Gastroesophageal sphincter (tissue), 4 donors: Measurements from ENCODE around the gene EBI3. TPM values are rescaled to one million over a fixed set of nuclear protein-coding genes. Genes with fewer than 3 reads are reported as not detected.

ENCODE experiments used
- ATAC-seq: fragments of 150-250 bp; one replicate; pipeline ENCODE4 v1.9.1; 2016; ENCODE audit warnings: mild to moderate bottlenecking, moderate library complexity
- H3K27ac ChIP-seq, 4 donors: fragments of 200-600 bp; sonication (generic) in 3 of 4; 1 replicate in 3 of 4; 2 replicates in 1 of 4; pipeline ENCODE4 v1.5.1; 2016 to 2019
- H3K27me3 ChIP-seq: fragments of 200-600 bp; sonication (generic); one replicate; pipeline ENCODE4 v1.5.1; 2019
- H3K36me3 ChIP-seq, 2 donors: fragments of 200-600 bp; sonication (generic); one replicate each; pipeline ENCODE4 v1.5.1; 2019; ENCODE audit warnings: control low read depth in 1 of 2
- H3K4me1 ChIP-seq, 3 donors: fragments of 200-600 bp; sonication (generic); 1 replicate in 2 of 3; 2 replicates in 1 of 3; pipeline ENCODE4 v1.5.1; 2016 to 2019; ENCODE audit warnings: control low read depth in 2 of 3
- H3K4me3 ChIP-seq, 2 donors: fragments of 200-600 bp; sonication (generic); one replicate each; pipeline ENCODE4 v1.5.1; 2019; ENCODE audit warnings: mild to moderate bottlenecking in 1 of 2, moderate library complexity in 1 of 2
- H3K9me3 ChIP-seq, 3 donors: fragments of 200-600 bp; sonication (generic); one replicate each; pipeline ENCODE4 v1.5.1; 2017 to 2019; ENCODE audit warnings: control low read depth in 2 of 3
- CTCF ChIP-seq, 4 experiments: fragments of 200-600 bp in 2 of 4; fragments of 450-650 bp in 2 of 4; sonication (generic) in 1 of 4; IDR thresholded peaks; one replicate each; pipeline ENCODE4 v1.5.1; 2017 to 2019; ENCODE audit warnings: antibody characterized with exemption in 4 of 4, mild to moderate bottlenecking in 2 of 4, moderate library complexity in 2 of 4
- EP300 ChIP-seq: sonication (generic); formaldehyde crosslinking; IDR thresholded peaks from one replicate; pipeline ENCODE4 v1.6.1; 2017; ENCODE audit warnings: antibody characterized with exemption, mild to moderate bottlenecking
- POLR2A ChIP-seq, 2 donors: fragments of 450-650 bp; IDR thresholded peaks; one replicate each; pipeline ENCODE4 v1.6.1; 2017; ENCODE audit warnings: antibody characterized with exemption in 2 of 2, mild to moderate bottlenecking in 2 of 2, moderate library complexity in 1 of 2
- POLR2AphosphoS5 ChIP-seq: sonication (generic); formaldehyde crosslinking; IDR thresholded peaks from one replicate; pipeline ENCODE4 v1.6.1; 2017; ENCODE audit warnings: antibody characterized with exemption
- WGBS, 2 donors: methylation state at CpG; one replicate each; pipeline ENCODE4 v1.1.5; 2018; ENCODE audit warnings: low coverage in 1 of 2; 5-methylcytosine and 5-hydroxymethylcytosine counted together
- total RNA-seq, 4 donors: library from RNA; depleted of rRNA; stranded (reverse); fragments of >200 nt; gene quantifications; one replicate each; pipeline ENCODE4 v1.1.0, GENCODE V29; 2016

Gene EBI3
- total RNA-seq: 1 to 10 TPM in 1 of 4 donors, under 1 TPM in 2, not detected in 1; 0.54 to 8.2 (median 0.96) TPM

GRCh38 chr19:4229179-4229931, at the start of gene EBI3:
Gene EBI3, plus strand, starts transcription at chr19:4229523. Its CDS starts 28 bp downstream, at chr19:4229551.
- Histone ChIP-seq H3K4me3 (peak within 1 kb of the TSS in 1 of 2 donors; percentile 14), H3K27me3 (peaks cover 72% of the 10 kb centered on the region), H3K9me3 (no peaks in the 10 kb centered on the region), H3K36me3 (no peaks in the 10 kb centered on the region), H3K27ac (no peak within 1 kb of the TSS), H3K4me1 (no peaks in the 10 kb centered on the region)
- no peak for ATAC-seq
- TF ChIP-seq CTCF (IDR thresholded peaks at IDR 0.05) (no peak), EP300 (no peak), POLR2A (IDR thresholded peaks at IDR 0.05) (no peak), POLR2AphosphoS5 (no peak)
- WGBS, 2 donors: 18 to 23% methylated on average over 3 to 5 of the region's 19 CpGs

- no peaks in the 10 kb centered on the region for H3K9me3 ChIP-seq
- H3K27me3 ChIP-seq: peaks cover 17% of the 10 kb centered on the region
- peak overlapping the region in 1 of 2 donors; percentile 96 for H3K4me3 ChIP-seq
- peaks cover 0 to 28% (median 13%) of the 10 kb centered on the region in 3 donors for H3K4me1 ChIP-seq
- TF ChIP-seq CTCF (IDR thresholded peaks at IDR 0.05) (no peak), EP300 (no peak), POLR2A (IDR thresholded peaks at IDR 0.05) (no peak), POLR2AphosphoS5 (no peak)
- 71 to 76% methylated on average over 2 of the region's 2 CpGs for WGBS, 2 donors
- H3K36me3 ChIP-seq: peaks cover 0 to 46% of the 10 kb centered on the region in 2 donors
- ATAC-seq: no peak
- no peak overlapping the region for H3K27ac ChIP-seq
Measured at GRCh38 chr19:4181053-4181508, 48.2 kb upstream of the EBI3 start.

GRCh38 chr19:4182084-4182810, 47.1 kb upstream of the EBI3 start, which contains the start of the genes ANKRD24 and SIRT6:
Gene ANKRD24, plus strand, starts transcription at chr19:4182689. Its CDS starts 3,737 bp downstream, at chr19:4186426.
Gene SIRT6, minus strand, starts transcription at chr19:4182563. Its CDS starts 24 bp downstream, at chr19:4182539.
- ATAC-seq: peak; percentile 95
- peaks cover 29% of the 10 kb centered on the region for H3K27me3 ChIP-seq
- peak within 1 kb of the TSS; percentile 53 to 96 for H3K4me3 ChIP-seq
- no peaks in the 10 kb centered on the region for H3K9me3 ChIP-seq
- TF ChIP-seq EP300: no peak
- peak; percentile 50 to 52 for TF ChIP-seq POLR2A (IDR thresholded peaks at IDR 0.05)
- peak; percentile 94 for TF ChIP-seq POLR2AphosphoS5
- peak in 1 of 4 experiments; percentile 2 for TF ChIP-seq CTCF (IDR thresholded peaks at IDR 0.05)
- H3K4me1 ChIP-seq: peaks cover 0 to 28% (median 13%) of the 10 kb centered on the region in 3 donors
- peaks cover 0 to 34% of the 10 kb centered on the region in 2 donors for H3K36me3 ChIP-seq
- peak within 1 kb of the TSS in 3 of 4 donors; percentile 76 to 88 (median 83) for H3K27ac ChIP-seq
- 0% methylated on average over 7 of the region's 58 CpGs; no CpG with 5 or more reads in 1 of the 2 donors for WGBS, 2 donors

- Histone ChIP-seq H3K9me3 (no peaks in the 10 kb centered on the region), H3K36me3 (peaks cover 0 to 15% of the 10 kb centered on the region in 2 donors), H3K27me3 (peaks cover 37% of the 10 kb centered on the region), H3K4me1 (peaks cover 0 to 28% (median 13%) of the 10 kb centered on the region in 3 donors), H3K4me3 (no peak overlapping the region), H3K27ac (no peak overlapping the region)
- no peak for TF ChIP-seq POLR2A (IDR thresholded peaks at IDR 0.05)
- TF ChIP-seq CTCF (IDR thresholded peaks at IDR 0.05): no peak
- 22 to 73% methylated on average over 3 to 8 of the region's 23 CpGs for WGBS, 2 donors
- ATAC-seq: no peak
Measured at GRCh38 chr19:4183967-4184717, 45.2 kb upstream of the EBI3 start.
